LNCaP clone FGC (cell line): ENCODE data around the gene NALCN.

Experiments
- DNase-seq: peaks from one replicate; pipeline ENCODE4 v3.0.0-alpha.2; 2011; ENCODE audit warnings: low read depth
- H3K4me3 ChIP-seq: 2 replicates; pipeline ENCODE4 v1.5.1; 2011; ENCODE audit warnings: mild to moderate bottlenecking, low read depth, low read length, control low read depth
- CTCF ChIP-seq: IDR thresholded peaks from 2 replicates; pipeline ENCODE4 v1.5.1; 2012; ENCODE audit warnings: mild to moderate bottlenecking; ENCODE audit not compliant: control insufficient read depth, insufficient read depth; ENCODE audit errors: extremely low read depth

Gene NALCN

GRCh38 chr13:101262306-101262705 is 154.0 kb downstream of the NALCN start:
- no peak for TF ChIP-seq CTCF
- H3K4me3 ChIP-seq = no peak overlapping the region
- DNase-seq = no peak

- H3K4me3 ChIP-seq = no peak overlapping the region
- no peak for DNase-seq
- no peak for TF ChIP-seq CTCF
These were observed 157.8 kb downstream of the NALCN start for GRCh38 chr13:101258509-101258908.

GRCh38 chr13:101258071-101258470 is 158.2 kb downstream of the NALCN start:
- TF ChIP-seq CTCF = no peak
- H3K4me3 ChIP-seq = no peak overlapping the region
- no peak for DNase-seq

GRCh38 chr13:101248739-101249514 is 167.4 kb downstream of the NALCN start:
- no peak for TF ChIP-seq CTCF
- H3K4me3 ChIP-seq = no peak overlapping the region
- no peak for DNase-seq

- no peak for TF ChIP-seq CTCF
- no peak for DNase-seq
- no peak overlapping the region for H3K4me3 ChIP-seq
These were observed 173.6 kb downstream of the NALCN start for GRCh38 chr13:101242720-101243119.

- H3K4me3 ChIP-seq = no peak overlapping the region
- no peak for DNase-seq
- TF ChIP-seq CTCF = no peak
These were observed 177.8 kb downstream of the NALCN start for GRCh38 chr13:101238555-101238954.
